B cell (primary cell): ENCODE data around the gene SSU72. TPM values are rescaled to one million over a fixed set of nuclear protein-coding genes. Genes with fewer than 3 reads are reported as not detected.

ENCODE experiments used
- ATAC-seq: fragments of 200-7000 bp; cut with Tn5 transposase; one replicate; pipeline ENCODE4 v1.10.0; 2021; ENCODE audit warnings: low read depth, mild to moderate bottlenecking, moderate number of reproducible peaks, moderate library complexity
- CTCF ChIA-PET: fragments of 350-600 bp; sonication (Branson Sonifier 250); formaldehyde crosslinking; loops from one replicate; lab custom pipeline; 2021; ENCODE audit warnings: antibody characterized with exemption, inconsistent platforms; lab: Charles Lee
- POLR2A ChIA-PET: fragments of 350-600 bp; sonication (Branson Sonifier 250); formaldehyde crosslinking; loops from one replicate; lab custom pipeline; 2021; ENCODE audit warnings: antibody characterized with exemption; lab: Charles Lee
- DNase-seq: peaks from one replicate; pipeline ENCODE4 v3.0.0; 2013
- H2AFZ ChIP-seq: 2 replicates; pipeline ENCODE4 v1.6.1; 2012; ENCODE audit warnings: mild to moderate bottlenecking, low read depth, low read length; ENCODE audit not compliant: insufficient read depth, poor library complexity, severe bottlenecking
- H3K27ac ChIP-seq, 2 donors: 1 replicate in 1 of 2; 2 replicates in 1 of 2; pipeline ENCODE4 v1.5.1; 2012 to 2013; ENCODE audit warnings: low read length in 2 of 2, mild to moderate bottlenecking in 2 of 2, moderate library complexity in 1 of 2
- H3K27me3 ChIP-seq, 4 experiments: fragments of 200-600 bp in 1 of 4; sonication (generic) in 1 of 4; replicated peaks in 1 of 4; 1 replicate in 2 of 4; 2 replicates in 2 of 4; pipeline versions ENCODE4 v1.6.1 to v1.7.0; 2013 to 2016; ENCODE audit warnings: low read length in 3 of 4, mild to moderate bottlenecking in 2 of 4, mixed read lengths in 1 of 4, moderate library complexity in 1 of 4; ENCODE audit not compliant: insufficient read depth in 4 of 4, control insufficient read depth in 3 of 4; ENCODE audit errors: control extremely low read depth in 1 of 4
- H3K36me3 ChIP-seq, 2 experiments: replicated peaks in 1 of 2; 1 replicate in 1 of 2; 2 replicates in 1 of 2; pipeline versions ENCODE4 v1.6.1 to v1.7.1; 2013; ENCODE audit warnings: low read length in 1 of 2; ENCODE audit not compliant: insufficient read depth in 2 of 2, control insufficient read depth in 1 of 2; ENCODE audit errors: control extremely low read depth in 1 of 2, extremely low read depth in 1 of 2
- H3K4me1 ChIP-seq, 2 donors: fragments of 200-600 bp in 1 of 2; sonication (generic) in 1 of 2; 1 replicate in 1 of 2; 2 replicates in 1 of 2; pipeline versions ENCODE4 v1.5.1 to v1.6.1; 2013 to 2017; ENCODE audit warnings: low read length in 2 of 2; ENCODE audit not compliant: control insufficient read depth in 2 of 2, insufficient read depth in 2 of 2
- H3K4me2 ChIP-seq: replicated peaks from 2 replicates; pipeline ENCODE3; 2012; ENCODE audit warnings: mild to moderate bottlenecking, low read depth, low read length; ENCODE audit not compliant: poor library complexity, severe bottlenecking
- H3K4me3 ChIP-seq, 5 experiments: fragments of 200-600 bp in 1 of 5; sonication (generic) in 1 of 5; 1 replicate in 3 of 5; 2 replicates in 2 of 5; pipeline versions ENCODE4 v1.5.1 to v1.7.0; 2011 to 2016; ENCODE audit warnings: low read length in 4 of 5, mild to moderate bottlenecking in 4 of 5, low read depth in 2 of 5, control low read depth in 1 of 5, moderate library complexity in 1 of 5; ENCODE audit not compliant: insufficient read depth in 1 of 5; ENCODE audit errors: control extremely low read depth in 1 of 5, extremely low read depth in 1 of 5
- H3K79me2 ChIP-seq: fragments of 200-600 bp; sonication (generic); one replicate; pipeline ENCODE4 v1.6.0; 2016; ENCODE audit warnings: low read length; ENCODE audit not compliant: control insufficient read depth, insufficient read depth
- H3K9ac ChIP-seq: fragments of 200-600 bp; sonication (generic); 2 replicates; pipeline ENCODE4 v1.6.1; 2017; ENCODE audit warnings: mild to moderate bottlenecking, low read length, moderate library complexity
- H3K9me3 ChIP-seq, 3 donors: one replicate each; pipeline versions ENCODE4 v1.6.1 to v1.7.1; 2013; ENCODE audit warnings: low read length in 2 of 3; ENCODE audit not compliant: control insufficient read depth in 2 of 3, insufficient read depth in 1 of 3; ENCODE audit errors: control extremely low read depth in 1 of 3
- H4K20me1 ChIP-seq: 2 replicates; pipeline ENCODE4 v1.6.0; 2012; ENCODE audit warnings: mild to moderate bottlenecking, low read length; ENCODE audit not compliant: insufficient read depth, control insufficient read depth, poor library complexity, severe bottlenecking
- H3K27ac Mint-ChIP-seq: one replicate; pipeline ENCODE4 v1.8.0; 2021; ENCODE audit warnings: mixed read lengths
- H3K27me3 Mint-ChIP-seq: one replicate; pipeline ENCODE4 v1.8.0; 2021; ENCODE audit warnings: mixed read lengths
- H3K4me1 Mint-ChIP-seq: one replicate; pipeline ENCODE4 v1.8.0; 2021; ENCODE audit warnings: mixed read lengths
- H3K4me3 Mint-ChIP-seq: one replicate; pipeline ENCODE4 v1.8.0; 2021; ENCODE audit warnings: mixed read lengths
- H3K9me3 Mint-ChIP-seq: one replicate; pipeline ENCODE4 v1.8.0; 2022; ENCODE audit warnings: mixed read lengths; ENCODE audit not compliant: insufficient read depth
- CTCF ChIP-seq: fragments of 200-600 bp; IDR thresholded peaks from one replicate; pipeline ENCODE4 v1.8.0; 2022; ENCODE audit warnings: antibody characterized with exemption, mild to moderate bottlenecking
- EZH2 ChIP-seq: IDR thresholded peaks from 2 replicates; pipeline ENCODE4 v1.6.1; 2012; ENCODE audit warnings: borderline replicate concordance, low read depth, mild to moderate bottlenecking, moderate library complexity, low read length; ENCODE audit not compliant: insufficient read depth, poor library complexity, severe bottlenecking
- WGBS: methylation state at CpG from one replicate; pipeline ENCODE4 v1.1.5; 2013; ENCODE audit warnings: missing lambda C conversion rate; ENCODE audit not compliant: insufficient coverage; 5-methylcytosine and 5-hydroxymethylcytosine counted together
- intact Hi-C: fragments of 100-400 bp; cut with micrococcal nuclease; formaldehyde crosslinking; loops from one replicate; pipeline ENCODE4 v1.10.0; 2022
- polyA plus RNA-seq: library from polyadenylated mRNA; depleted of rRNA; stranded (reverse); fragments of >200 nt; gene quantifications from 2 replicates; pipeline ENCODE4 v1.2.3, GENCODE V29; 2012
- total RNA-seq, 2 donors: library from RNA; stranded (reverse); fragments of 120-200 nt in 1 of 2; gene quantifications; 1 replicate in 1 of 2; 2 replicates in 1 of 2; pipeline versions ENCODE4 v1.2.3 to v1.2.4, GENCODE V29; 2013 to 2022

Gene SSU72
- total and polyA plus RNA-seq, 2 donors (not counting 1 experiment from before 2014, with no cell fraction given), result 86.8 to 112 TPM

DNA sequence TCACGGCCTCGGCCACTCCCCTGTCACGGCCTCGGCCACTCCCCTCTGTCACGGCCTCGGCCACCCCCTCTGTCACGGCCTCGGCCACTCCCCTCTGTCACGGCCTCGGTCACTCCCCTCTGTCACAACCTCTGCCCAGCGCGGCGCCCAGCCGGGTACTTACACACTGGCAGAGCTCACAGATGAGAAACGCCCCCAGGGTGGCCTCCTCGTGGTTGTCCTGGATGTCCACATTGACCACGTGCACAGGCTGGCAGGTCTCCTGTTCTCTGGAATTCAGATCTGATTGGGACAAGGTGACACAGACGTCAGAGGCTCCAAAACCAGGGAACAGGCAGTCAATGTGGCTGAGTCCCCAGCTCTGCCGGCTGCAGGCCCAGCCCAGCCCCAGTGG lies 31.0 kb downstream of the SSU72 start:
- Histone ChIP-seq H2AFZ (no peak overlapping the region), H3K9me3 (no peaks in the 10 kb centered on the region), H4K20me1 (peaks cover 27% of the 10 kb centered on the region), H3K27ac (no peak overlapping the region), H3K36me3 (peaks cover 0 to 20% of the 10 kb centered on the region in 2 experiments), H3K4me2 (no peak overlapping the region), H3K4me1 (peaks cover 6 to 11% of the 10 kb centered on the region in 2 donors), H3K27me3 (peaks cover 0 to 7% (median 1%) of the 10 kb centered on the region in 4 experiments), H3K79me2 (peaks cover 47% of the 10 kb centered on the region), H3K4me3 (no peak overlapping the region), H3K9ac (no peak overlapping the region)
- intact Hi-C loops, result no loop called here
- POLR2A ChIA-PET, result no interaction called here
- TF ChIP-seq CTCF, result no peak
- TF ChIP-seq EZH2, result no peak
- H3K27me3 Mint-ChIP-seq, result peaks cover 2% of the 10 kb centered on the region
- CTCF ChIA-PET, result no interaction called here
- H3K9me3 Mint-ChIP-seq, result no peaks in the 10 kb centered on the region
- no peak overlapping the region for H3K4me3 Mint-ChIP-seq
- H3K27ac Mint-ChIP-seq, result no peak overlapping the region
- DNase-seq (no peak), ATAC-seq (no peak)
- WGBS, result 85% methylated on average over 11 of the region's 19 CpGs
- peaks cover 4% of the 10 kb centered on the region for H3K4me1 Mint-ChIP-seq

- no peak overlapping the region for H3K4me3 Mint-ChIP-seq
- Histone ChIP-seq H3K4me2 (no peak overlapping the region), H3K79me2 (peaks cover 43% of the 10 kb centered on the region), H3K36me3 (peaks cover 0 to 20% of the 10 kb centered on the region in 2 experiments), H4K20me1 (peaks cover 27% of the 10 kb centered on the region), H3K9me3 (no peaks in the 10 kb centered on the region), H2AFZ (no peak overlapping the region), H3K27ac (no peak overlapping the region), H3K4me1 (peaks cover 6 to 11% of the 10 kb centered on the region in 2 donors), H3K27me3 (peaks cover 0 to 7% (median 1%) of the 10 kb centered on the region in 4 experiments), H3K4me3 (no peak overlapping the region), H3K9ac (no peak overlapping the region)
- DNase-seq (no peak), ATAC-seq (no peak)
- H3K9me3 Mint-ChIP-seq, result no peaks in the 10 kb centered on the region
- peaks cover 6% of the 10 kb centered on the region for H3K4me1 Mint-ChIP-seq
- peaks cover 3% of the 10 kb centered on the region for H3K27me3 Mint-ChIP-seq
- POLR2A ChIA-PET, result no interaction called here
- WGBS, result 92% methylated on average over 45 of the region's 45 CpGs
- no peak overlapping the region for H3K27ac Mint-ChIP-seq
- CTCF ChIA-PET, result no interaction called here
- intact Hi-C loops, result no loop called here
- no peak for TF ChIP-seq CTCF
These were observed 31.6 kb downstream of the SSU72 start for GRCh38 chr1:1542766-1543705.
